GM12872 (cell line): ENCODE measurements around the gene MPHOSPH10.

Source experiments
- CTCF ChIP-seq: IDR thresholded peaks from 3 replicates; pipeline ENCODE4 v1.5.1; 2011; ENCODE audit warnings: low read depth, mild to moderate bottlenecking, low read length, moderate library complexity; ENCODE audit not compliant: insufficient read depth

Gene MPHOSPH10

GRCh38 chr2:71108091-71108490 lies 22.3 kb upstream of the MPHOSPH10 start:
- no peak for TF ChIP-seq CTCF

GRCh38 chr2:71113843-71114242 lies 16.6 kb upstream of the MPHOSPH10 start:
- TF ChIP-seq CTCF: no peak

GRCh38 chr2:71117063-71117462 lies 13.4 kb upstream of the MPHOSPH10 start:
- no peak for TF ChIP-seq CTCF

GRCh38 chr2:71120195-71120594 lies 10.2 kb upstream of the MPHOSPH10 start:
- TF ChIP-seq CTCF: no peak

- TF ChIP-seq CTCF: no peak
Observed at GRCh38 chr2:71121479-71121878, 9.0 kb upstream of the MPHOSPH10 start.

GRCh38 chr2:71122387-71123298 lies 7.8 kb upstream of the MPHOSPH10 start:
- no peak for TF ChIP-seq CTCF

GRCh38 chr2:71125506-71126294 lies 4.7 kb upstream of the MPHOSPH10 start:
- no peak for TF ChIP-seq CTCF
